C4-2B (cell line): Measurements from ENCODE around the gene ELFN2.

Experiments
- ZFX ChIP-seq: fragments of 450-650 bp; IDR thresholded peaks from 2 replicates; pipeline ENCODE4 v1.6.1; 2017
- TF ChIP-seq, protein P1 (sequence below): fragments of 450-650 bp; conservative IDR thresholded peaks from 2 replicates; pipeline ENCODE4 v1.5.1; 2017; ENCODE audit warnings: mild to moderate bottlenecking

DNA sequence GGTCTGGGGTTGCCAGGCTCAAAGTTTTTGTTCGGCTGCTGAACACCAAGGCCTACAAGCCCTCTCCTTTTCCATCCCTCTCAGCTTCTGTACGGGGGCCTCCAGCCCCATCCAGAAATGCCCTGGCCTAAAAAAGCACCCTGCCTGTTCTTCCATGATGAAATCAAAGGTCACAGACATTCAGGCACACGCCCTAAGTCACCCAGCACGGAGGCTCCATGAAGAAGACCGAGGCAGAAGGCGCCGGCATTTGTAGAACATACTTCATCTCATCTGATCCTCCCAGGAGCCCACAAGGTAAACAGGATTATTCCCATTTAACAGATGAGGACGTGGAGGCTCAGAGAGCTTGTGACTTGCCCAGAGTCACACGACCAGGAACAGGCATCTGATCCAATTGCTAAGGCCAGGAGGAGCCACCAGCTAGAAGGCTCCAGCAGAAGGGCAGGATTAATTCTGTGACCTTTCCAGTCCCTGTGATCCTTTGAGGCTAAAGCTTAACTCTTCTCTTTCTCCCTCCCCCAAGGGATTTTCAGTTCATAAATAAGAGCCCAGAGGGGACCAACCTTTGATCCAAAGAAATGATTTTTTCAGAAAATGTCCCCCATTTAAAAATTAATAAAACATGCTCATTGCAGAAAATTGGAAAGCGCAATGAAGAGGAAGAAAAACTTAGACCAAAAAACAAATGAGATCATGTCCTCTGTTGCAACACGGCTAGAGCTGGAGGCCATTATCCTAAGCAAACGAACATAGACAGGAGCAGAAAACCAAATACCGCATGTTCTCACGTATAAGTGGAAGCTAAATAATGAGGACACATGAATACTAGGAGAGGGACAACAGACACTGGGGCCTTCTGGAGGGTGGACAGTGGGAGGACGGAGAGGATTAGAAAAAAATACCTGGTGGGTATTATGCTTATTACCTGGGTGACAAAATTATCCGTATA lies 106.3 kb downstream of the ELFN2 start:
- TF ChIP-seq, protein P1, sequence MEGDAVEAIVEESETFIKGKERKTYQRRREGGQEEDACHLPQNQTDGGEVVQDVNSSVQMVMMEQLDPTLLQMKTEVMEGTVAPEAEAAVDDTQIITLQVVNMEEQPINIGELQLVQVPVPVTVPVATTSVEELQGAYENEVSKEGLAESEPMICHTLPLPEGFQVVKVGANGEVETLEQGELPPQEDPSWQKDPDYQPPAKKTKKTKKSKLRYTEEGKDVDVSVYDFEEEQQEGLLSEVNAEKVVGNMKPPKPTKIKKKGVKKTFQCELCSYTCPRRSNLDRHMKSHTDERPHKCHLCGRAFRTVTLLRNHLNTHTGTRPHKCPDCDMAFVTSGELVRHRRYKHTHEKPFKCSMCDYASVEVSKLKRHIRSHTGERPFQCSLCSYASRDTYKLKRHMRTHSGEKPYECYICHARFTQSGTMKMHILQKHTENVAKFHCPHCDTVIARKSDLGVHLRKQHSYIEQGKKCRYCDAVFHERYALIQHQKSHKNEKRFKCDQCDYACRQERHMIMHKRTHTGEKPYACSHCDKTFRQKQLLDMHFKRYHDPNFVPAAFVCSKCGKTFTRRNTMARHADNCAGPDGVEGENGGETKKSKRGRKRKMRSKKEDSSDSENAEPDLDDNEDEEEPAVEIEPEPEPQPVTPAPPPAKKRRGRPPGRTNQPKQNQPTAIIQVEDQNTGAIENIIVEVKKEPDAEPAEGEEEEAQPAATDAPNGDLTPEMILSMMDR, result no peak
- no peak for TF ChIP-seq ZFX
